Spleen (tissue), 11 donors: ENCODE data around the gene FUT6. TPM values are rescaled to one million over a fixed set of nuclear protein-coding genes. Genes with fewer than 3 reads are reported as not detected.

Experiments
- DNase-seq: peaks from one replicate; pipeline ENCODE4 v3.0.0-alpha.2; 2020
- H3K27ac ChIP-seq, 8 donors: fragments of 200-600 bp; sonication (generic) in 7 of 8; 1 replicate in 4 of 8; 2 replicates in 4 of 8; pipeline versions ENCODE4 v1.5.0 to v1.8.0; 2016 to 2021; ENCODE audit warnings: inconsistent platforms in 4 of 8, mild to moderate bottlenecking in 4 of 8, moderate library complexity in 1 of 8
- H3K27me3 ChIP-seq, 7 donors: fragments of 200-600 bp; sonication (generic) in 6 of 7; replicated peaks in 1 of 7; 1 replicate in 4 of 7; 2 replicates in 3 of 7; pipeline versions ENCODE4 v1.5.0 to v1.8.0; 2016 to 2021; ENCODE audit warnings: inconsistent platforms in 3 of 7, mild to moderate bottlenecking in 1 of 7
- H3K36me3 ChIP-seq, 6 donors: fragments of 200-600 bp; sonication (generic) in 5 of 6; 1 replicate in 4 of 6; 2 replicates in 2 of 6; pipeline versions ENCODE4 v1.5.0 to v1.8.0; 2016 to 2021; ENCODE audit warnings: inconsistent platforms in 2 of 6
- H3K4me1 ChIP-seq, 6 donors: fragments of 200-600 bp; sonication (generic) in 5 of 6; 1 replicate in 3 of 6; 2 replicates in 3 of 6; pipeline versions ENCODE4 v1.5.0 to v1.8.0; 2016 to 2021; ENCODE audit warnings: inconsistent platforms in 3 of 6
- H3K4me3 ChIP-seq, 8 donors: fragments of 200-600 bp; sonication (generic) in 7 of 8; 1 replicate in 4 of 8; 2 replicates in 4 of 8; pipeline versions ENCODE4 v1.5.0 to v1.8.0; 2016 to 2021; ENCODE audit warnings: inconsistent platforms in 4 of 8, mild to moderate bottlenecking in 4 of 8, moderate library complexity in 2 of 8
- H3K9me3 ChIP-seq, 8 donors: fragments of 200-600 bp; sonication (generic) in 7 of 8; 1 replicate in 4 of 8; 2 replicates in 4 of 8; pipeline versions ENCODE4 v1.5.0 to v1.8.0; 2016 to 2021; ENCODE audit warnings: inconsistent platforms in 4 of 8
- CTCF ChIP-seq, 11 experiments: fragments of 200-600 bp in 7 of 11; fragments of 450-650 bp in 4 of 11; sonication (generic) in 4 of 11; IDR thresholded peaks in 8 of 11; conservative IDR thresholded peaks in 3 of 11; 1 replicate in 7 of 11; 2 replicates in 4 of 11; pipeline versions ENCODE4 v1.4.0 to v1.8.0; 2016 to 2021; ENCODE audit warnings: antibody characterized with exemption in 11 of 11, inconsistent platforms in 4 of 11, mild to moderate bottlenecking in 1 of 11
- POLR2A ChIP-seq, 3 donors: fragments of 450-650 bp; IDR thresholded peaks; one replicate each; pipeline ENCODE4 v1.5.1; 2017; ENCODE audit warnings: antibody characterized with exemption in 3 of 3, mild to moderate bottlenecking in 1 of 3
- POLR2AphosphoS5 ChIP-seq, 3 donors: sonication (generic); formaldehyde crosslinking; IDR thresholded peaks; one replicate each; pipeline ENCODE4 v1.5.1; 2017; ENCODE audit warnings: antibody characterized with exemption in 3 of 3
- WGBS, 5 donors: extraction: QIAGEN DNeasy Blood & Tissue Kit in 3 of 5; methylation state at CpG; one replicate each; pipeline versions ENCODE4 v1.1.5 to v1.1.7; 2013 to 2018; 5-methylcytosine and 5-hydroxymethylcytosine counted together
- intact Hi-C: fragments of 100-400 bp; cut with DNase I; formaldehyde crosslinking; loops from one replicate; pipeline ENCODE4 v1.15.0; 2023; ENCODE audit warnings: low total_unique reads
- polyA plus RNA-seq, 3 donors: library from polyadenylated mRNA; stranded (reverse); fragments of 200-250 nt; gene quantifications; one replicate each; pipeline ENCODE4 v1.2.1, GENCODE V29; 2013
- total RNA-seq, 7 donors: library from RNA; depleted of rRNA in 3 of 7; stranded (reverse); fragments of >200 nt in 3 of 7; fragmentation: NEBNext Ultra II Directional in 4 of 7; extraction: Animal tissue kit (Norgen Biotek cat#: 25700) in 4 of 7; gene quantifications; one replicate each; pipeline versions ENCODE4 v1.1.0 to v1.2.1, GENCODE V29; 2016 to 2021
- donor health status: healthy with polysubstance abuse.
- donor health status: DM: no; HTN: no; CAD: no; lungs with moderate emphysema.
- donor health status: DM: no; HTN: no; CAD: no.
- donor health status: Bipolar disorder and iron deficiency.
- donor health status: healthy.
- donor health status: DM: no; HTN: no; CAD: no.
- donor health status: DM: yes; HTN: yes; CAD: no.

Gene FUT6
- total and polyA plus RNA-seq, 10 donors: 0.06 to 0.44 (median 0.13) TPM; not detected in 5

DNA sequence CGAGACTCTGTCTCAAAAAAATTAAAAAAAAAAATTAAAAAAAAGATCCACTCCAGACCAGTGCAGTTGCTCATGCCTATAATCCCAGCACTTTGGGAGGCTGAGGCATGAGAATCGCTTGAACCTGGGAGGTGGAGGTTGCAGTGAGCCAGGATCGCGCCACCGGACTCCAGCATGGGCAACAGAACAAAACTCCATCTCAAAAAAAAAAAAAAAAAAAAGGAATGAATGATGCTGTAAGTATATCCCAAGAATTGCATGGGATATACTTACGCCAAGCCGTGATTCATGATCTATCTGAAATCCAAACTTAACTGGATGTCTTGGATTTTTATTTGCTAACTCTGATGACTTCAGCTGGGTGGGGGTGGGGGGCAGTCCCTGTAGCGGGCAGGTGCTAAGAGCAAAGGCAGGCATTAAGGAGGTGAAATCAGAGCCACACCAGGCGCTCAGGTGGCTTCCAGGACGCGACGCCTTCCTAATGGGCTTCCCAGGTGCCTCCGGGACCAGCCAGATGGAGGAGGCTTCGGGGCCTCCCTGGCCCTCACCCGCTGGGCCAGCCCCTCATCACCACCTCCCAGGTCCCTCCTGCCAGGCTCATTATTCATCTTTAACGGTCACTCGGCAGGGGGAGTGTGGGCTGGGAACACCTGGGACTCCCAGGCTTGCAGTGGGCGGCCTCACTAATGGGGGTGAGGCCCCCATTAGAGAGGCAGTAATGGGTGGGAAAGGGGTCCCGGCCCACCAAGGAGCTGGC is 42.2 kb upstream of the FUT6 start:
- Histone ChIP-seq H3K27me3 (peaks cover 0 to 66% (median 13%) of the 10 kb centered on the region in 7 donors), H3K9me3 (no peaks in the 10 kb centered on the region), H3K27ac (no peak overlapping the region), H3K36me3 (no peaks in the 10 kb centered on the region), H3K4me1 (peaks cover 0 to 4% (median 0%) of the 10 kb centered on the region in 6 donors), H3K4me3 (no peak overlapping the region)
- DNase-seq: no peak
- TF ChIP-seq CTCF (IDR thresholded peaks at IDR 0.05 in 8 of 11, conservative IDR thresholded peaks at IDR 0.05 in 3 of 11) (no peak), POLR2AphosphoS5 (IDR thresholded peaks at IDR 0.05) (no peak), POLR2A (IDR thresholded peaks at IDR 0.05) (no peak)
- intact Hi-C loops: no loop called here
- WGBS, 5 donors: 59 to 73% (median 67%) methylated on average over 17 to 19 of the region's 19 CpGs

- TF ChIP-seq CTCF (IDR thresholded peaks at IDR 0.05 in 8 of 11, conservative IDR thresholded peaks at IDR 0.05 in 3 of 11) (no peak), POLR2AphosphoS5 (IDR thresholded peaks at IDR 0.05) (no peak), POLR2A (IDR thresholded peaks at IDR 0.05) (no peak)
- WGBS, 5 donors: 14 to 28% (median 20%) methylated on average over 13 to 15 of the region's 15 CpGs
These were observed 41.1 kb upstream of the FUT6 start for GRCh38 chr19:5880604-5881078.

GRCh38 chr19:5880196-5880595 is 40.7 kb upstream of the FUT6 start:
- TF ChIP-seq POLR2A (IDR thresholded peaks at IDR 0.05) (no peak), CTCF (IDR thresholded peaks at IDR 0.05 in 8 of 11, conservative IDR thresholded peaks at IDR 0.05 in 3 of 11) (no peak), POLR2AphosphoS5 (IDR thresholded peaks at IDR 0.05) (no peak)
- H3K9me3 ChIP-seq: no peaks in the 10 kb centered on the region
- H3K36me3 ChIP-seq: no peaks in the 10 kb centered on the region
- no peak overlapping the region for H3K27ac ChIP-seq
- H3K4me3 ChIP-seq: no peak overlapping the region
- intact Hi-C loops: no loop called here
- WGBS, 5 donors: 38 to 48% (median 44%) methylated on average over 4 to 6 of the region's 6 CpGs
- no peak for DNase-seq
- peaks cover 0 to 71% (median 13%) of the 10 kb centered on the region in 7 donors for H3K27me3 ChIP-seq
- H3K4me1 ChIP-seq: peaks cover 0 to 4% (median 0%) of the 10 kb centered on the region in 6 donors

More at GRCh38 chr19:5880604-5881078, 41.1 kb upstream of the FUT6 start:
- no peak overlapping the region for H3K27ac ChIP-seq
- H3K9me3 ChIP-seq: no peaks in the 10 kb centered on the region
- DNase-seq: no peak
- H3K4me1 ChIP-seq: peaks cover 0 to 4% (median 0%) of the 10 kb centered on the region in 6 donors
- H3K27me3 ChIP-seq: peaks cover 0 to 67% (median 13%) of the 10 kb centered on the region in 7 donors
- intact Hi-C loops: no loop called here
- no peak overlapping the region for H3K4me3 ChIP-seq
- no peaks in the 10 kb centered on the region for H3K36me3 ChIP-seq

- TF ChIP-seq CTCF (IDR thresholded peaks at IDR 0.05 in 8 of 11, conservative IDR thresholded peaks at IDR 0.05 in 3 of 11) (no peak), POLR2A (IDR thresholded peaks at IDR 0.05) (no peak), POLR2AphosphoS5 (IDR thresholded peaks at IDR 0.05) (no peak)
- Histone ChIP-seq H3K9me3 (no peaks in the 10 kb centered on the region), H3K27me3 (peaks cover 0 to 73% (median 13%) of the 10 kb centered on the region in 7 donors), H3K4me3 (no peak overlapping the region), H3K27ac (no peak overlapping the region), H3K36me3 (no peaks in the 10 kb centered on the region), H3K4me1 (peaks cover 0 to 4% (median 0%) of the 10 kb centered on the region in 6 donors)
- intact Hi-C loops: no loop called here
- 71 to 86% (median 83%) methylated on average over 9 of the region's 9 CpGs for WGBS, 5 donors
- DNase-seq: no peak
These were observed 38.4 kb upstream of the FUT6 start for GRCh38 chr19:5877882-5878281.
